ENCODE measurements around the gene DISC1.
"Not testable (repeated sequence)": the region's sequence is repeated elsewhere in the genome, so short reads cannot be mapped to it uniquely, and the experiment has no call there.

The DISC1 gene

GRCh38 chr1:231668826-231669225, 42.2 kb downstream of the DISC1 start:
- DNase-seq (ENCODE audit: low spot score): no peak

GRCh38 chr1:231669864-231670621, 43.5 kb downstream of the DISC1 start:
- not testable (repeated sequence) for DNase-seq (ENCODE audit: low spot score)

- DNase-seq (ENCODE audit: low spot score): no peak
These were observed 44.2 kb downstream of the DISC1 start for GRCh38 chr1:231670755-231671154.

- DNase-seq (ENCODE audit: low spot score): no peak
These were observed 48.0 kb downstream of the DISC1 start for GRCh38 chr1:231674575-231674974.

GRCh38 chr1:231676487-231676886, 49.9 kb downstream of the DISC1 start:
- no peak for DNase-seq (ENCODE audit: low spot score)

GRCh38 chr1:231677442-231677841, 50.9 kb downstream of the DISC1 start:
- no peak for DNase-seq (ENCODE audit: low spot score)

- no peak for DNase-seq (ENCODE audit: low spot score)
These were observed 51.4 kb downstream of the DISC1 start for GRCh38 chr1:231678011-231678432.

GRCh38 chr1:231679109-231679508, 52.5 kb downstream of the DISC1 start:
- DNase-seq (ENCODE audit: low spot score): no peak

- DNase-seq (ENCODE audit: low spot score): no peak
These were observed 54.4 kb downstream of the DISC1 start for GRCh38 chr1:231681006-231681405.

- DNase-seq (ENCODE audit: low spot score): no peak
These were observed 56.2 kb downstream of the DISC1 start for GRCh38 chr1:231682779-231683178.

- no peak for DNase-seq (ENCODE audit: low spot score)
These were observed 57.0 kb downstream of the DISC1 start for GRCh38 chr1:231683439-231684165.

GRCh38 chr1:231684356-231685244, 58.0 kb downstream of the DISC1 start:
- no peak for DNase-seq (ENCODE audit: low spot score)

GRCh38 chr1:231686384-231686783, 59.8 kb downstream of the DISC1 start:
- no peak for DNase-seq (ENCODE audit: low spot score)

GRCh38 chr1:231688989-231689388, 62.4 kb downstream of the DISC1 start:
- no peak for DNase-seq (ENCODE audit: low spot score)

GRCh38 chr1:231690059-231690458, 63.5 kb downstream of the DISC1 start:
- peak; percentile 19 for DNase-seq (ENCODE audit: low spot score)

- peak; percentile 5 for DNase-seq (ENCODE audit: low spot score)
These were observed 65.1 kb downstream of the DISC1 start for GRCh38 chr1:231691618-231692259.

GRCh38 chr1:231693361-231694074, 66.9 kb downstream of the DISC1 start:
- no peak for DNase-seq (ENCODE audit: low spot score)

- DNase-seq (ENCODE audit: low spot score): no peak
These were observed 67.5 kb downstream of the DISC1 start for GRCh38 chr1:231694075-231694431.

- DNase-seq (ENCODE audit: low spot score): no peak
These were observed 68.0 kb downstream of the DISC1 start for GRCh38 chr1:231694465-231695077.

GRCh38 chr1:231695439-231696255, 69.1 kb downstream of the DISC1 start:
- DNase-seq (ENCODE audit: low spot score): no peak
